HepG2 (cell line): ENCODE results near the gene AKAP8L. TPM values are rescaled to one million over a fixed set of nuclear protein-coding genes. Genes with fewer than 3 reads are reported as not detected.
"Not testable (repeated sequence)": the region's sequence is repeated elsewhere in the genome, so short reads cannot be mapped to it uniquely, and the experiment has no call there.

Experiments used
- CREB1 ChIP-seq, 2 experiments: fragments of 450-650 bp in 1 of 2; IDR thresholded peaks; 2 replicates each; pipeline ENCODE4 v1.6.1; 2016 to 2017; ENCODE audit warnings: control low read depth in 1 of 2, mild to moderate bottlenecking in 1 of 2, missing compliant biosample characterization in 1 of 2, missing genetic modification characterization in 1 of 2
- CREM ChIP-seq, 2 experiments: sonication (generic) in 1 of 2; formaldehyde crosslinking in 1 of 2; IDR thresholded peaks; 2 replicates each; pipeline versions ENCODE4 v1.4.0 to v1.6.1; 2016 to 2020; ENCODE audit warnings: antibody characterized with exemption in 1 of 2, mild to moderate bottlenecking in 1 of 2, missing genetic modification reagents in 1 of 2
- FOSL2 ChIP-seq: sonication (generic); formaldehyde crosslinking; IDR thresholded peaks from 2 replicates; pipeline ENCODE4 v1.4.0; 2020; ENCODE audit warnings: missing genetic modification reagents
- FOXK1 ChIP-seq: sonication (generic); formaldehyde crosslinking; IDR thresholded peaks from 2 replicates; pipeline ENCODE4 v1.4.0; 2020; ENCODE audit warnings: low read depth, missing genetic modification reagents, borderline replicate concordance
- HDAC2 ChIP-seq: sonication (generic); formaldehyde crosslinking; IDR thresholded peaks from 2 replicates; pipeline ENCODE4 v1.4.0; 2020; ENCODE audit warnings: missing genetic modification reagents
- HOXA3 ChIP-seq: sonication (generic); formaldehyde crosslinking; IDR thresholded peaks from 2 replicates; pipeline ENCODE4 v1.5.0; 2020; ENCODE audit warnings: missing genetic modification reagents
- KLF16 ChIP-seq, 2 experiments: sonication (generic) in 1 of 2; formaldehyde crosslinking in 1 of 2; IDR thresholded peaks; 2 replicates each; pipeline versions ENCODE4 v1.6.1 to v1.8.0; 2016 to 2023; ENCODE audit warnings: missing genetic modification reagents in 2 of 2, missing compliant biosample characterization in 1 of 2
- MED1 ChIP-seq: sonication (generic); formaldehyde crosslinking; IDR thresholded peaks from 2 replicates; pipeline ENCODE4 v1.4.0; 2020; ENCODE audit warnings: missing genetic modification reagents
- MEIS2 ChIP-seq: sonication (generic); formaldehyde crosslinking; IDR thresholded peaks from 2 replicates; pipeline ENCODE4 v1.9.0; 2021; ENCODE audit warnings: mild to moderate bottlenecking, missing genetic modification reagents
- NR2F1 ChIP-seq, 2 experiments: fragments of 450-650 bp in 1 of 2; formaldehyde crosslinking in 1 of 2; IDR thresholded peaks; 2 replicates each; pipeline versions ENCODE4 v1.5.0 to v1.6.1; 2016 to 2020; ENCODE audit warnings: mild to moderate bottlenecking in 1 of 2, missing compliant biosample characterization in 1 of 2, missing genetic modification reagents in 1 of 2, moderate library complexity in 1 of 2
- PITX1 ChIP-seq: sonication (generic); formaldehyde crosslinking; IDR thresholded peaks from 2 replicates; pipeline ENCODE4 v1.5.1; 2020; ENCODE audit warnings: mild to moderate bottlenecking, missing genetic modification reagents
- REPIN1 ChIP-seq: sonication (generic); formaldehyde crosslinking; IDR thresholded peaks from 2 replicates; pipeline ENCODE4 v1.8.0; 2022; ENCODE audit warnings: missing genetic modification reagents, low read depth, mild to moderate bottlenecking, borderline replicate concordance
- RXRA ChIP-seq: sonication (generic); formaldehyde crosslinking; IDR thresholded peaks from 2 replicates; pipeline ENCODE4 v1.5.1; 2020; ENCODE audit warnings: missing genetic modification reagents
- RXRB ChIP-seq: IDR thresholded peaks from 2 replicates; pipeline ENCODE4 v1.6.1; 2016; ENCODE audit warnings: borderline replicate concordance, missing genetic modification reagents, missing compliant biosample characterization
- SALL1 ChIP-seq: sonication (generic); formaldehyde crosslinking; IDR thresholded peaks from 2 replicates; pipeline ENCODE4 v1.8.0; 2022; ENCODE audit warnings: mild to moderate bottlenecking, missing genetic modification reagents
- SPEN ChIP-seq: sonication (generic); formaldehyde crosslinking; IDR thresholded peaks from 2 replicates; pipeline ENCODE4 v1.5.1; 2020; ENCODE audit warnings: low read depth, mild to moderate bottlenecking, missing genetic modification reagents
- THAP11 ChIP-seq: IDR thresholded peaks from 2 replicates; pipeline ENCODE4 v1.6.1; 2016; ENCODE audit warnings: missing biosample characterization, missing genetic modification reagents
- ZBTB7B ChIP-seq: sonication (generic); formaldehyde crosslinking; IDR thresholded peaks from 2 replicates; pipeline ENCODE4 v1.4.0; 2020; ENCODE audit warnings: missing genetic modification reagents
- ZNF460 ChIP-seq: sonication (generic); formaldehyde crosslinking; IDR thresholded peaks from 2 replicates; pipeline ENCODE4 v1.5.1; 2020; ENCODE audit warnings: missing genetic modification reagents, mild to moderate bottlenecking, borderline replicate concordance
- ZNF614 ChIP-seq: IDR thresholded peaks from 2 replicates; pipeline ENCODE4 v1.6.1; 2018; ENCODE audit warnings: missing biosample characterization, missing genetic modification reagents, inconsistent platforms, borderline replicate concordance
- polyA plus RNA-seq, 8 experiments: library from polyadenylated mRNA; depleted of rRNA in 3 of 8; stranded (reverse) in 7 of 8; unstranded in 1 of 8; fragments of >200 nt; fragmentation: Illumina TruSeq in 4 of 8; extraction: Trizol in 4 of 8; gene quantifications; 2 replicates each; pipeline versions ENCODE4 v1.2.1 to v1.2.3, GENCODE V29; 2011 to 2016; ENCODE audit warnings: low read depth in 4 of 8, missing spikeins in 1 of 8, mixed read lengths in 1 of 8; ENCODE audit not compliant: insufficient read depth in 1 of 8
- total RNA-seq, 5 experiments: library from RNA; depleted of rRNA; stranded (reverse); fragments of >200 nt; fragmentation: Illumina TruSeq; extraction: Trizol; gene quantifications; 2 replicates each; pipeline ENCODE4 v1.2.3, GENCODE V29; 2016; ENCODE audit warnings: low read depth in 1 of 5
- TF ChIP-seq, protein P1 (sequence below): IDR thresholded peaks from 2 replicates; pipeline ENCODE4 v1.6.1; 2016

The AKAP8L gene
- total and polyA plus RNA-seq, 2 of the 13 experiments (the other 11 are each of a cell fraction or from before 2014, with no cell fraction given), result 48.2 to 49.6 TPM

DNA sequence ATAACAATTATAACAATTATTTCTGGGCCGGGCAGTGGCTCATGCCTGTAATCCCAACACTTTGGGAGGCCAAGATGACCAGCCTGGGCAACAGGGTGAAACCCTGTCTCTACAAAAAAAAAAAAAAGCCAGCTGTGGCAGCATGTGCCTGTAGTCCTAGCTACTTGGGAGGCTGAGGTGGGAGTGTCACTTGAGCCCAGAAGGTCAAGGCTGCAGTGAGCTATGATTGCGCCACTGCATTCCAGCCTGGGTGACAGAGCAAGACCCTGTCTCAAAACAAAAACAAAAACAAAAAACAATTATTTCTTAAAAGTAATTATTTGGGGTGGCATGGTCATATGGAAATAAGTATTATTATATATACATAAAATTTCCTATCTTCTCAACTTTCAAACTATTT is 7.4 kb downstream of the AKAP8L start (continued):
- peak; percentile 76 for TF ChIP-seq RXRB (CRISPR knock-in tag)
- TF ChIP-seq REPIN1 (CRISPR knock-in tag), result 0 out of 2 replicates have a peak, but pooled peaks have one; percentile 37
- TF ChIP-seq ZNF460 (CRISPR knock-in tag), result peak; percentile 83; the same call in 1 of the 2 replicates
- TF ChIP-seq SALL1 (CRISPR knock-in tag), result peak; percentile 71
- TF ChIP-seq MEIS2, result 0 out of 2 replicates have a peak, but pooled peaks have one; percentile 66
- peak; percentile 62 for TF ChIP-seq THAP11 (CRISPR knock-in tag)
- peak; percentile 76 for TF ChIP-seq FOSL2 (CRISPR knock-in tag)
- peak; percentile 46; the same call in 1 of the 2 replicates for TF ChIP-seq RXRA
- peak; percentile 91 to 93 for TF ChIP-seq NR2F1 (CRISPR knock-in tag; IDR thresholded peaks at IDR 0.05)
- TF ChIP-seq SPEN (CRISPR knock-in tag), result 0 out of 2 replicates have a peak, but pooled peaks have one; percentile 40
- TF ChIP-seq, protein P1, sequence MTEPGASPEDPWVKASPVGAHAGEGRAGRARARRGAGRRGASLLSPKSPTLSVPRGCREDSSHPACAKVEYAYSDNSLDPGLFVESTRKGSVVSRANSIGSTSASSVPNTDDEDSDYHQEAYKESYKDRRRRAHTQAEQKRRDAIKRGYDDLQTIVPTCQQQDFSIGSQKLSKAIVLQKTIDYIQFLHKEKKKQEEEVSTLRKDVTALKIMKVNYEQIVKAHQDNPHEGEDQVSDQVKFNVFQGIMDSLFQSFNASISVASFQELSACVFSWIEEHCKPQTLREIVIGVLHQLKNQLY, result 0 out of 2 replicates have a peak, but pooled peaks have one; percentile 23
- not testable (repeated sequence) for TF ChIP-seq CREB1 (IDR thresholded peaks at IDR 0.05); CREM (CRISPR knock-in tag; IDR thresholded peaks at IDR 0.05)
- 0 out of 2 replicates have a peak, but pooled peaks have one; percentile 37 for TF ChIP-seq CREB1 (CRISPR knock-in tag; IDR thresholded peaks at IDR 0.05)
- peak in 1 of 2 experiments; percentile 73; a peak in 1 of 4 replicates for TF ChIP-seq KLF16 (CRISPR knock-in tag; IDR thresholded peaks at IDR 0.05)
- peak; percentile 71 for TF ChIP-seq MED1 (CRISPR knock-in tag)
- TF ChIP-seq CREM (IDR thresholded peaks at IDR 0.05), result 0 out of 2 replicates have a peak, but pooled peaks have one; percentile 35
- peak; percentile 44; the same call in 1 of the 2 replicates for TF ChIP-seq ZNF614 (CRISPR knock-in tag)
- TF ChIP-seq HDAC2 (CRISPR knock-in tag), result peak; percentile 67
- peak; percentile 47; the same call in 1 of the 2 replicates for TF ChIP-seq FOXK1 (CRISPR knock-in tag)
- 0 out of 2 replicates have a peak, but pooled peaks have one; percentile 44 for TF ChIP-seq ZBTB7B (CRISPR knock-in tag)
- TF ChIP-seq HOXA3, result peak; percentile 61; the same call in 1 of the 2 replicates
- TF ChIP-seq PITX1 (CRISPR knock-in tag), result 0 out of 2 replicates have a peak, but pooled peaks have one; percentile 19
